Panc1 (cell line): ENCODE measurements around the gene SRCIN1. TPM values are rescaled to one million over a fixed set of nuclear protein-coding genes. Genes with fewer than 3 reads are reported as not detected.
"Not testable (repeated sequence)": the region's sequence is repeated elsewhere in the genome, so short reads cannot be mapped to it uniquely, and the experiment has no call there.

Experiments
- ATAC-seq: fragments of 200-7000 bp; cut with Tn5 transposase; 2 replicates; pipeline ENCODE4 v1.9.1; 2020; ENCODE audit warnings: mild to moderate bottlenecking, moderate library complexity
- BruUV-seq: library from RNA; stranded (reverse); fragments of 400-500 nt; replicated peaks from 2 replicates; lab custom pipeline; 2021; lab: Mats Ljungman, UMichigan
- CTCF ChIA-PET: fragments of 300-600 bp; sonication (Branson Sonifier 250); formaldehyde crosslinking; loops from one replicate; lab custom pipeline; 2022; ENCODE audit warnings: antibody characterized with exemption; lab: Charles Lee
- POLR2A ChIA-PET: fragments of 300-600 bp; sonication (Branson Sonifier 250); formaldehyde crosslinking; loops from one replicate; lab custom pipeline; 2022; ENCODE audit warnings: antibody characterized with exemption; lab: Charles Lee
- DNase-seq: peaks from one replicate; pipeline ENCODE4 v3.0.0-alpha.2; 2010; ENCODE audit warnings: low read depth, low spot score
- H3K27ac ChIP-seq: 2 replicates; pipeline ENCODE4 v1.5.1; 2011; ENCODE audit warnings: mild to moderate bottlenecking, low read length, inconsistent platforms
- H3K27me3 ChIP-seq: fragments of 200-500 bp; sonication (Bioruptor generic); 2 replicates; pipeline ENCODE4 v1.6.0; 2014; ENCODE audit warnings: low read length, inconsistent platforms; ENCODE audit not compliant: control insufficient read depth, insufficient read depth
- H3K36me3 ChIP-seq: fragments of 200-500 bp; sonication (Bioruptor generic); 2 replicates; pipeline ENCODE4 v1.5.1; 2014; ENCODE audit warnings: inconsistent platforms, mild to moderate bottlenecking, low read length, moderate library complexity; ENCODE audit not compliant: control insufficient read depth, insufficient read depth
- H3K4me1 ChIP-seq: 2 replicates; pipeline ENCODE4 v1.5.1; 2011; ENCODE audit warnings: inconsistent platforms, mild to moderate bottlenecking, low read length, moderate library complexity; ENCODE audit not compliant: control insufficient read depth, insufficient read depth
- H3K4me3 ChIP-seq, 2 experiments: 2 replicates each; pipeline ENCODE4 v1.5.1; 2011 to 2012; ENCODE audit warnings: low read depth in 2 of 2, low read length in 2 of 2, mild to moderate bottlenecking in 2 of 2, inconsistent platforms in 1 of 2, moderate library complexity in 1 of 2
- H3K9me3 ChIP-seq: fragments of 200-500 bp; sonication (Bioruptor generic); 2 replicates; pipeline ENCODE4 v1.5.1; 2014; ENCODE audit warnings: low read depth, mild to moderate bottlenecking, inconsistent platforms, low read length, moderate library complexity; ENCODE audit not compliant: control insufficient read depth, insufficient read depth
- CTCF ChIP-seq: fragments of 450-650 bp; IDR thresholded peaks from 2 replicates; pipeline ENCODE4 v1.5.1; 2017; ENCODE audit warnings: mild to moderate bottlenecking
- POLR2AphosphoS5 ChIP-seq: IDR thresholded peaks from 2 replicates; pipeline ENCODE4 v1.6.1; 2012; ENCODE audit warnings: mild to moderate bottlenecking, low read depth, low read length, moderate library complexity
- in situ Hi-C: cut with HindIII; loops from 2 replicates; pipeline ENCODE4 v1.10.0; 2016; ENCODE audit warnings: low sequenced_read_pairs, low pct_unique_long_range_greater_than_20kb
- intact Hi-C: fragments of 100-400 bp; cut with micrococcal nuclease; formaldehyde crosslinking; loops from one replicate; pipeline ENCODE4 v1.10.0; 2022; ENCODE audit not compliant: unreplicated experiment
- total RNA-seq: library from RNA; stranded (reverse); gene quantifications from one replicate; pipeline ENCODE4 v1.2.1, GENCODE V29; 2021; ENCODE audit not compliant: unreplicated experiment

SRCIN1 gene
- total RNA-seq, 1 experiment from 2014 or later: 12.8 TPM

- intact Hi-C loops: no loop called here
- H3K9me3 ChIP-seq: no peaks in the 10 kb centered on the region
- CTCF ChIA-PET: no interaction called here
- in situ Hi-C loops: no loop called here
- no peaks in the 10 kb centered on the region for H3K36me3 ChIP-seq
- no TSS peak for BruUV-seq
- H3K27me3 ChIP-seq: no peaks in the 10 kb centered on the region
- DNase-seq (no peak), ATAC-seq (no peak)
- POLR2A ChIA-PET: no interaction called here
- H3K27ac ChIP-seq: no peak overlapping the region
- TF ChIP-seq POLR2AphosphoS5: no peak
- TF ChIP-seq CTCF: peak; percentile 17; the same call in 1 of the 2 replicates
- H3K4me1 ChIP-seq: no peaks in the 10 kb centered on the region
- no peak overlapping the region for H3K4me3 ChIP-seq
Measured at GRCh38 chr17:38498353-38498752, 107.4 kb downstream of the SRCIN1 start.

GRCh38 chr17:38497656-38498055, 108.1 kb downstream of the SRCIN1 start:
- intact Hi-C loops, DNase-seq, H3K4me1 ChIP-seq, in situ Hi-C loops, CTCF ChIA-PET, BruUV-seq, POLR2A ChIA-PET, ATAC-seq, H3K27me3 ChIP-seq, H3K27ac ChIP-seq, H3K36me3 ChIP-seq, H3K9me3 ChIP-seq, H3K4me3 ChIP-seq: not testable (repeated sequence)

GRCh38 chr17:38494152-38494551, 111.6 kb downstream of the SRCIN1 start:
- DNase-seq, H3K27me3 ChIP-seq, H3K9me3 ChIP-seq, BruUV-seq, H3K4me1 ChIP-seq, in situ Hi-C loops, POLR2A ChIA-PET, ATAC-seq, H3K27ac ChIP-seq, CTCF ChIA-PET, H3K4me3 ChIP-seq, H3K36me3 ChIP-seq: not testable (repeated sequence)
- intact Hi-C loops: loop anchor here (5.0 kb wide), 1 partner anchor 173 kb away; no protein-coding TSS in a partner anchor

- TF ChIP-seq CTCF: peak; percentile 37
- H3K36me3 ChIP-seq, H3K27me3 ChIP-seq, H3K27ac ChIP-seq, POLR2A ChIA-PET, H3K4me1 ChIP-seq, H3K4me3 ChIP-seq, H3K9me3 ChIP-seq, BruUV-seq, DNase-seq, in situ Hi-C loops: not testable (repeated sequence)
- CTCF ChIA-PET: interaction anchor here (0.8 kb wide), 1 partner anchor 70 kb away, joined by 5 read pairs; no protein-coding TSS in a partner anchor
- ATAC-seq: peak; percentile 71; the same call in 1 of the 2 replicates
- intact Hi-C loops: loop anchor here (5.0 kb wide), 1 partner anchor 175 kb away; no protein-coding TSS in a partner anchor
Measured at GRCh38 chr17:38492067-38493040, 113.4 kb downstream of the SRCIN1 start.

GRCh38 chr17:38491346-38492066, 114.2 kb downstream of the SRCIN1 start:
- H3K27me3 ChIP-seq, DNase-seq, BruUV-seq, H3K9me3 ChIP-seq, H3K4me1 ChIP-seq, ATAC-seq, in situ Hi-C loops, H3K27ac ChIP-seq, H3K4me3 ChIP-seq, H3K36me3 ChIP-seq, POLR2A ChIA-PET: not testable (repeated sequence)
- CTCF ChIA-PET: interaction anchor here (0.5 kb wide), 1 partner anchor 41 kb away, joined by 5 read pairs; no protein-coding TSS in a partner anchor
- intact Hi-C loops: loop anchor here (5.0 kb wide), 1 partner anchor 176 kb away; no protein-coding TSS in a partner anchor
